GF-D8 (cell line): ENCODE results near the gene NDUFAF8.
A peak's percentile ranks its signal among the peaks of the same experiment; 100 is the strongest.

Experiments
- DNase-seq: peaks from one replicate; lab custom pipeline; 2025; lab: John Stamatoyannopoulos, UW

Gene NDUFAF8

GRCh38 chr17:81200695-81201580 lies 38.2 kb upstream of the NDUFAF8 start:
- peak; percentile 51 for DNase-seq

- no peak for DNase-seq
These were observed 36.8 kb upstream of the NDUFAF8 start for GRCh38 chr17:81202318-81202717.

GRCh38 chr17:81203136-81203535 lies 36.0 kb upstream of the NDUFAF8 start:
- DNase-seq: no peak

GRCh38 chr17:81204578-81204977 lies 34.5 kb upstream of the NDUFAF8 start:
- DNase-seq: no peak

GRCh38 chr17:81206166-81206565 lies 33.0 kb upstream of the NDUFAF8 start:
- DNase-seq: no peak

- no peak for DNase-seq
These were observed 32.5 kb upstream of the NDUFAF8 start for GRCh38 chr17:81206657-81207056.

GRCh38 chr17:81207610-81208581 lies 31.2 kb upstream of the NDUFAF8 start:
- peak; percentile 13 for DNase-seq

- DNase-seq: no peak
These were observed 30.5 kb upstream of the NDUFAF8 start for GRCh38 chr17:81208651-81209050.

GRCh38 chr17:81209141-81209540 lies 30.0 kb upstream of the NDUFAF8 start:
- no peak for DNase-seq

GRCh38 chr17:81210466-81210865 lies 28.7 kb upstream of the NDUFAF8 start:
- no peak for DNase-seq

GRCh38 chr17:81210868-81211267 lies 28.2 kb upstream of the NDUFAF8 start:
- DNase-seq: no peak

- no peak for DNase-seq
These were observed 26.8 kb upstream of the NDUFAF8 start for GRCh38 chr17:81212365-81212764.

- no peak for DNase-seq
These were observed 25.1 kb upstream of the NDUFAF8 start for GRCh38 chr17:81213978-81214377.

GRCh38 chr17:81217491-81217890 lies 21.6 kb upstream of the NDUFAF8 start:
- no peak for DNase-seq

- no peak for DNase-seq
These were observed 20.7 kb upstream of the NDUFAF8 start for GRCh38 chr17:81218459-81218858.

GRCh38 chr17:81218991-81219390 lies 20.1 kb upstream of the NDUFAF8 start:
- DNase-seq: no peak

GRCh38 chr17:81219476-81220180 lies 19.5 kb upstream of the NDUFAF8 start:
- no peak for DNase-seq

GRCh38 chr17:81221371-81221841 lies 17.7 kb upstream of the NDUFAF8 start:
- DNase-seq: no peak

- DNase-seq: no peak
These were observed 17.1 kb upstream of the NDUFAF8 start for GRCh38 chr17:81221842-81222619.

- no peak for DNase-seq
These were observed 16.6 kb upstream of the NDUFAF8 start for GRCh38 chr17:81222620-81222905.
